Peyer's patch (tissue), 4 donors: Measurements from ENCODE around the gene ST7.

Source experiments
- CTCF ChIP-seq, 6 experiments: fragments of 450-650 bp in 4 of 6; fragments of 200-600 bp in 2 of 6; sonication (generic) in 1 of 6; IDR thresholded peaks; one replicate each; pipeline ENCODE4 v1.5.1; 2017 to 2019; ENCODE audit warnings: antibody characterized with exemption in 6 of 6, mild to moderate bottlenecking in 3 of 6, moderate library complexity in 1 of 6
- POLR2A ChIP-seq, 2 donors: fragments of 450-650 bp; IDR thresholded peaks; one replicate each; pipeline ENCODE4 v1.5.1; 2017; ENCODE audit warnings: antibody characterized with exemption in 2 of 2, mild to moderate bottlenecking in 2 of 2, moderate library complexity in 2 of 2

GRCh38 chr7:117088623-117089194 is 135.4 kb downstream of the ST7 start:
- TF ChIP-seq CTCF (IDR thresholded peaks at IDR 0.05), result no peak
- TF ChIP-seq POLR2A (IDR thresholded peaks at IDR 0.05), result no peak
